GM12874 (cell line): ENCODE results near the gene VPS41.

Source experiments
- TF ChIP-seq, protein P1 (sequence below): IDR thresholded peaks from 2 replicates; pipeline ENCODE4 v1.5.1; 2011; ENCODE audit warnings: low read depth, mild to moderate bottlenecking, control low read depth, low read length, moderate library complexity; ENCODE audit not compliant: insufficient read depth

Gene VPS41

DNA sequence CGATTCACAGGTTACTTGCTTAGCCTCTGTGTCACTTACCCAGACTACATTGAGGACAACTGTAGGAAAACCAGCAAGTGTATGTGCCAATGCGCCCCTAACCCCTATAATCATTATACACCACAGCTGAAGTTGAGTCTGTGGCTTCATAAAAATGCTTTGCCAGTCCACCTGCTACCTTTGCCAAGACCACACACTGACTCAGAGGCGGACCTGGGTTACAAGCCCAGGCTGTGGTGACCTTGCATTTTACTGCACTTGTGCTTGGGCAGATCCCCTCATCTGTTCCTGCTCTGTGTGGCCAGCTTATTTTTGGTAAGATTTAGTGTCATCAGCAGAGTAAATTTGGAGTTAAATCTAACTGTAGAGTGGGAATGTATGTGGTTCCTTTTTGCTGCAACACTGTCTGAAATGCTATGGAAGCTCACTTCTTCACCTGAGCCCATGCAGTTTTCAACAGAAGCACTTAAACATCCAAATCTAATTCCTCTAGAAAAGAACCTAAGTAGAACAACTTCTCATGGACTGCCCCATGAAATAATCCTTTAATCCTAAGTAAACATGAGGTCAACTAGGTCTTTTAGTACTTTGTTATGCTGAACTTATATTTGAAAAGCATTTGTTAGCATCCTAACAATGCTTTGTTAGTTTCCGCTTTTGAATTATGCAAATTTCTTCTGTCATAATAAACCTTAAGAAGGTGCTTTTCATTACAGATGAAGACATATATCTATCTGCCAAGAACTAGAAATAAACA is 181.6 kb downstream of the VPS41 start:
- TF ChIP-seq, protein P1, sequence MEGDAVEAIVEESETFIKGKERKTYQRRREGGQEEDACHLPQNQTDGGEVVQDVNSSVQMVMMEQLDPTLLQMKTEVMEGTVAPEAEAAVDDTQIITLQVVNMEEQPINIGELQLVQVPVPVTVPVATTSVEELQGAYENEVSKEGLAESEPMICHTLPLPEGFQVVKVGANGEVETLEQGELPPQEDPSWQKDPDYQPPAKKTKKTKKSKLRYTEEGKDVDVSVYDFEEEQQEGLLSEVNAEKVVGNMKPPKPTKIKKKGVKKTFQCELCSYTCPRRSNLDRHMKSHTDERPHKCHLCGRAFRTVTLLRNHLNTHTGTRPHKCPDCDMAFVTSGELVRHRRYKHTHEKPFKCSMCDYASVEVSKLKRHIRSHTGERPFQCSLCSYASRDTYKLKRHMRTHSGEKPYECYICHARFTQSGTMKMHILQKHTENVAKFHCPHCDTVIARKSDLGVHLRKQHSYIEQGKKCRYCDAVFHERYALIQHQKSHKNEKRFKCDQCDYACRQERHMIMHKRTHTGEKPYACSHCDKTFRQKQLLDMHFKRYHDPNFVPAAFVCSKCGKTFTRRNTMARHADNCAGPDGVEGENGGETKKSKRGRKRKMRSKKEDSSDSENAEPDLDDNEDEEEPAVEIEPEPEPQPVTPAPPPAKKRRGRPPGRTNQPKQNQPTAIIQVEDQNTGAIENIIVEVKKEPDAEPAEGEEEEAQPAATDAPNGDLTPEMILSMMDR, result no peak

DNA sequence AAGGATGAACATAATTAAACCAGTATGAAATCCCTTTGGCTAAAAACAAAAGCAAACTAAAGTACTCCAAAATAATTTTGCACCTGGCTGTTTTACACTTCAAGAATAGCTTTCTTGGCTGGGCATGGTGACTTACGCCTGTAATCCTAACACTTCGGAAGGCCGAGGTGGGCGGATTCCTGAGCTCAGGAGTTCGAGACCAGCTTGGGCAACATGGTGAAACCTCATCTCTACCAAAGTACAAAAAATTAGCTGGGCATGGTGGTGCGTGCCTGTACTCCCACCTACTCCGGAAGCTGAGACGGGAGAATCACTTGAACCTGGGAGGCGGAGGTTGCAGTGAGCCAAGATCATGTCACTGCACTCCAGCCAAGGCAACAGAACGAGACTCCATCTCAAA is 185.7 kb downstream of the VPS41 start:
- TF ChIP-seq, protein P1, result no peak

DNA sequence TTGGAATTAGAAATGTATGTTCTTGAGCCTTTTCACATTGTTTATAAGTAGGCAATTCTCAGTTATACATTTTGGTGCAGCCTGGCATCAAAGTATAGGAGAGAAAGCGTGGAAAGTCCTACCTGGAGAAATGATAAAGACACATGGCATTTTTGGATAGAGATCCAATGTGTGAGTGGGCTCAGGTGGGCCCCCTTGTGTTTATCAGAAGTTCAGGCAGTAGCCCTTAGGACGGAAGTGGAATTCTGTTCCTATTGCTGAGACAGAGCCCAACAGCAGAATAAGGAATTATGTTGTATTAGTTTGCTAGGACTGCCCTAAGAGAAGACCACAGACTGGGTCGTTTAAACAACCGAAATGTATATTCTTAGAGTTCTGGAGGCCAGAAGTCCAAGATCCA is 192.6 kb downstream of the VPS41 start:
- TF ChIP-seq, protein P1, result no peak

DNA sequence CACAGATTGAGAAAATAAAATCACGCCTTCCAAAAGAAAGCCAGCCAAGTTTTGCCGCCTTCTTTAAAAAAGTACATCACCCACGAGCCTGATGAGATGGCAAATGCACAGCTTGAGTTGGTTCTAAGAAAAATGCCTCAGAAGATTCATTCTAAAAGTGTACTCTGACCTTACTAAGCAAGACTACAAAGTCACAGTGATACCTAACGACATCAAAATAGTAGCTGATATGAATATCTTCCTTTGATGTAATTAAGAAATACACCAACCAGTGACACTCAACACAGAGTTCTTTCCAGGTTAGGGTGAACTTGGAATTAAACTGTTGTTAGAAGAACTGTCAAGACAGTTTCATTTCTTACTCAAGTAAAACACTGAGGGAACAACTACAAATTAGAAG is 199.9 kb downstream of the VPS41 start:
- TF ChIP-seq, protein P1, result no peak

DNA sequence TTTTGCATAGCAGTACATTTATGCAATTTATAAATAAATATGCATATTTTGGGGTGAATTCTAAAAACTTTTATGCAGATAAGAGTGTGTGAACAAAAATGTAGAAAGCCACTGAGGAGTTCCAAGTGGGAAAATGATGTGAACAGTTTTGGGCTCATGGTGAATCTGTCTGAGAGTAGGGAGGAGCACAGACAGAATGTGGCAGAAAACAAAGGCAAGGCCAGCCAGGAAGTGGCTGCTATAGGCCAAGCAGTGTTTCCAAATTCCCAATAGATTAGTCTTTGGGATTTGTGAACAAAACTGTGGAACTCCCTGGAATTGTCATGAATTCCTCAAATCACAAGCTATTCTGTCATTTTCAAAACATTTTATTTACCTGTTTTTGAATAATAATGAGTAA is 204.2 kb downstream of the VPS41 start:
- TF ChIP-seq, protein P1, result no peak

DNA sequence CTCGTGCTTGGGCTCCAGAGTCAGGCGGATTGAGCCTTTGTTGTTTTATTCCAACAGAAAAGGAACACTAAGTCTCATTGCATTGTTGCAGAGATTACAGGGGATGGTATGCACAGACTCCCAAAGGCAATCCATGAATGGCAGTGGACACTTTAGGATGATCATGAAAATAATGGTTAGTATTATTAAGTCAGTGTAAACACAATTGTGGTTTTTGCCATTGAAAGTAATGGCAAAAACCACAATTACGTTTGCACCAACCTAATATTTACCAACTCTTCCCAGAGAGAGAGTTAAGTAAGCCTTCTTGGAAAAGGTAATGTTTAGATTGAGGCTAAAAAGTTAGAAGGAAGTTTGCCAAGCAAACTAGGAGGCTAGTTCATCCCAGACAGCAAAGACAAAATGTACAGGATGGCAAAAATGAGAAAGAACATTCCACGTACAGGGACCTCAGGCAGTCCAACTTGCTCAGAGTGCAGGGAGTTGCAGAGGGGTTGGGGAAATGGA is 204.9 kb downstream of the VPS41 start:
- TF ChIP-seq, protein P1, result no peak

DNA sequence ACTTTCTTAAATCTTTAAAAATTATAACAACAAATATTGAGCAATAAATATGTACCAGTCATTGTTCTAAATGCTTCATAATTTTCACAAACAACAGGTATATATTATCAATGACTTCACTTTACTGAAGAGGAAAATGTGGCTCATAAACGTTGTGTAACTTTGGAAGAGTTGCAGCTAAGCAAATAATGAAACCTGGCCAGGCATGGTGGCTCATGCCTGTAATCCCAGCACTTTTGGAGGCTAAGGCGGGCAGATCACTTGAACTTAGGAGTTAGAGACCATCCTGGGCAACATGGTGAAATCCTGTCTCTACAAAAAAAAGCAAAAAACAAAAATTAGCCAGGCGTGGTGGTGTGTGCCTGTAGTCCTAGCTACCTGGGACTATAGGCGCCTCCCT is 205.9 kb downstream of the VPS41 start:
- TF ChIP-seq, protein P1, result no peak
